DOHH2 (cell line): ENCODE measurements around the gene SOWAHB.

ENCODE experiments used
- H3F3A ChIP-seq: fragments of 200-600 bp; sonication (generic), shearing (Covaris generic); 2 replicates; pipeline ENCODE4 v1.6.0; 2016; ENCODE audit warnings: antibody characterized with exemption, mild to moderate bottlenecking; ENCODE audit not compliant: control insufficient read depth, insufficient read depth
- H3K27ac ChIP-seq: fragments of 200-600 bp; sonication (generic); 2 replicates; pipeline ENCODE4 v1.5.1; 2014; ENCODE audit warnings: low read depth, mild to moderate bottlenecking, low read length, moderate library complexity
- H3K27me3 ChIP-seq: fragments of 200-600 bp; sonication (generic); 2 replicates; pipeline ENCODE4 v1.6.1; 2014; ENCODE audit warnings: mild to moderate bottlenecking, low read length, mixed read lengths; ENCODE audit not compliant: control insufficient read depth
- H3K36me3 ChIP-seq: fragments of 200-600 bp; sonication (generic); 2 replicates; pipeline ENCODE4 v1.6.1; 2014; ENCODE audit warnings: mild to moderate bottlenecking, low read length, moderate library complexity, mixed read lengths; ENCODE audit not compliant: control insufficient read depth
- H3K4me1 ChIP-seq: fragments of 200-600 bp; sonication (generic); 2 replicates; pipeline ENCODE4 v1.6.1; 2014; ENCODE audit warnings: mild to moderate bottlenecking, low read length, mixed read lengths; ENCODE audit not compliant: control insufficient read depth
- H3K4me2 ChIP-seq: fragments of 200-600 bp; sonication (generic); 2 replicates; pipeline ENCODE4 v1.6.0; 2014; ENCODE audit warnings: mild to moderate bottlenecking, low read length, moderate library complexity
- H3K4me3 ChIP-seq: fragments of 200-600 bp; sonication (generic); 2 replicates; pipeline ENCODE4 v1.5.1; 2014; ENCODE audit warnings: mild to moderate bottlenecking, low read length, mixed read lengths
- H3K79me2 ChIP-seq: fragments of 200-600 bp; sonication (generic); 2 replicates; pipeline ENCODE4 v1.6.1; 2014; ENCODE audit warnings: mild to moderate bottlenecking, low read length, mixed read lengths; ENCODE audit not compliant: control insufficient read depth
- H3K9me2 ChIP-seq: fragments of 200-600 bp; sonication (generic); replicated peaks from 2 replicates; pipeline ENCODE4 v1.6.1; 2014; ENCODE audit warnings: mild to moderate bottlenecking, low read length, mixed read lengths; ENCODE audit not compliant: control insufficient read depth
- H3K9me3 ChIP-seq: fragments of 200-600 bp; sonication (generic); 2 replicates; pipeline ENCODE4 v1.6.1; 2014; ENCODE audit warnings: antibody characterized with exemption, low read length, mixed read lengths; ENCODE audit not compliant: control insufficient read depth, insufficient read depth
- H4K20me1 ChIP-seq: fragments of 200-600 bp; sonication (generic); 2 replicates; pipeline ENCODE4 v1.6.0; 2014; ENCODE audit warnings: low read depth, mild to moderate bottlenecking, antibody characterized with exemption, low read length, moderate library complexity; ENCODE audit not compliant: control insufficient read depth, insufficient read depth
- EZH2phosphoT487 ChIP-seq: fragments of 200-600 bp; sonication (generic); IDR thresholded peaks from 2 replicates; pipeline ENCODE4 v1.6.1; 2017; ENCODE audit warnings: borderline replicate concordance, mild to moderate bottlenecking, antibody characterized with exemption, low read length, moderate library complexity, mixed read lengths
- TF ChIP-seq, protein P1 (sequence below): fragments of 200-600 bp; sonication (generic); IDR thresholded peaks from one replicate; pipeline ENCODE4 v1.5.1; 2014; ENCODE audit warnings: antibody characterized with exemption, mild to moderate bottlenecking, low read depth, low read length; ENCODE audit not compliant: poor library complexity, severe bottlenecking

Gene SOWAHB

DNA sequence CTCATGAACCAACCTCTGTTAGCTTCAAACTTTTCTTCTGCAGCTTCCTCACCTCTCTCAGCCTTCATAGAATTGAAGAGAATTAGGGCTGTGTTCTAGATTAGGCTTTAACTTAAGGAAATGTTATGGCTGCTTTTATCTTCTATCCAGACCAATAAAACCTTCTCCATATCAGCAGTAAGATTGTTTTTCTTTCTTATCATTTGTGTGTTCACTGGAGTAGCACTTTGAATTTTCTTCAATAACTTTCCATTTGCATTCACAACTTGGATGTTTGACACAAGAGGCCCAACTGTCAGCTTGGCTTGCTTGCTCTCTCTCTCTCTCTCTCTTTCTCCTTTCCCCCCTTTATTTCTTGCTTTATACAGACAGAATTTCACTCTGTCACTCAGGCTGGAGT lies 22.8 kb upstream of the SOWAHB start:
- TF ChIP-seq EZH2phosphoT487 = no peak
- TF ChIP-seq, protein P1, sequence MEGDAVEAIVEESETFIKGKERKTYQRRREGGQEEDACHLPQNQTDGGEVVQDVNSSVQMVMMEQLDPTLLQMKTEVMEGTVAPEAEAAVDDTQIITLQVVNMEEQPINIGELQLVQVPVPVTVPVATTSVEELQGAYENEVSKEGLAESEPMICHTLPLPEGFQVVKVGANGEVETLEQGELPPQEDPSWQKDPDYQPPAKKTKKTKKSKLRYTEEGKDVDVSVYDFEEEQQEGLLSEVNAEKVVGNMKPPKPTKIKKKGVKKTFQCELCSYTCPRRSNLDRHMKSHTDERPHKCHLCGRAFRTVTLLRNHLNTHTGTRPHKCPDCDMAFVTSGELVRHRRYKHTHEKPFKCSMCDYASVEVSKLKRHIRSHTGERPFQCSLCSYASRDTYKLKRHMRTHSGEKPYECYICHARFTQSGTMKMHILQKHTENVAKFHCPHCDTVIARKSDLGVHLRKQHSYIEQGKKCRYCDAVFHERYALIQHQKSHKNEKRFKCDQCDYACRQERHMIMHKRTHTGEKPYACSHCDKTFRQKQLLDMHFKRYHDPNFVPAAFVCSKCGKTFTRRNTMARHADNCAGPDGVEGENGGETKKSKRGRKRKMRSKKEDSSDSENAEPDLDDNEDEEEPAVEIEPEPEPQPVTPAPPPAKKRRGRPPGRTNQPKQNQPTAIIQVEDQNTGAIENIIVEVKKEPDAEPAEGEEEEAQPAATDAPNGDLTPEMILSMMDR = no peak
- no peak overlapping the region for H3K27ac ChIP-seq
- no peak overlapping the region for H3K4me2 ChIP-seq

GRCh38 chr4:76909711-76910110 lies 11.8 kb upstream of the SOWAHB start:
- H3K79me2 ChIP-seq = no peaks in the 10 kb centered on the region
- no peaks in the 10 kb centered on the region for H3K4me1 ChIP-seq
- H3F3A ChIP-seq = no peaks in the 10 kb centered on the region
- H3K27ac ChIP-seq = no peak overlapping the region
- peaks cover 9% of the 10 kb centered on the region; the same call in 1 of the 2 replicates for H3K27me3 ChIP-seq
- no peaks in the 10 kb centered on the region for H4K20me1 ChIP-seq
- H3K4me2 ChIP-seq = no peak overlapping the region
- H3K9me2 ChIP-seq = no peaks in the 10 kb centered on the region
- no peak for TF ChIP-seq EZH2phosphoT487
- TF ChIP-seq, protein P1 = no peak
- H3K9me3 ChIP-seq = no peaks in the 10 kb centered on the region
- no peaks in the 10 kb centered on the region for H3K36me3 ChIP-seq
- no peak overlapping the region for H3K4me3 ChIP-seq

More for the DNA sequence above, 22.8 kb upstream of the SOWAHB start:
- no peaks in the 10 kb centered on the region for H3K9me3 ChIP-seq
- H4K20me1 ChIP-seq = no peaks in the 10 kb centered on the region
- H3F3A ChIP-seq = no peaks in the 10 kb centered on the region
- H3K27me3 ChIP-seq = no peaks in the 10 kb centered on the region
- no peak overlapping the region for H3K4me3 ChIP-seq
- no peaks in the 10 kb centered on the region for H3K9me2 ChIP-seq
- H3K4me1 ChIP-seq = no peaks in the 10 kb centered on the region
- H3K79me2 ChIP-seq = no peaks in the 10 kb centered on the region
- no peaks in the 10 kb centered on the region for H3K36me3 ChIP-seq

DNA sequence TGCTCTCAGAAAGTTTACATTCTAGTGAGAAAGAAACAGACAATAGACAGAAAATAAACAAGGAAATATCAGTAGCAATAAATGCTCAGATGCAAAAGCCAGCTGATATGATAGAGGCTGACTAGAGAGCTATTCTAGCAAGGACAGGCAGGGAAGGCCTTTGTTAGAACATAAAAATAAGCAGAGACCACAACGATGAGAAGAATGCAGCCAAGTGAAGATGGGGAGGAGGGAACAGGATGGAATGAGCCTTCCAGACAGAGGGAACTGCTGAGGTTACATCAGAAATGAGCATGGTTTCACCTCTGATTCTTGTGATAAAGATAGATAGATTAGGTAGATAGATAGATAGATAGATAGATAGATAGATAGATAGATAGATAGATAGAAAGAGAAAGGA lies 7.6 kb upstream of the SOWAHB start:
- no peaks in the 10 kb centered on the region for H3K4me1 ChIP-seq
- no peaks in the 10 kb centered on the region for H4K20me1 ChIP-seq
- no peaks in the 10 kb centered on the region for H3K36me3 ChIP-seq
- H3K9me3 ChIP-seq = no peaks in the 10 kb centered on the region
- no peak overlapping the region for H3K27ac ChIP-seq
- H3K4me3 ChIP-seq = no peak overlapping the region
- H3K27me3 ChIP-seq = peaks cover 9% of the 10 kb centered on the region; the same call in 1 of the 2 replicates
- no peak overlapping the region for H3K4me2 ChIP-seq
- no peaks in the 10 kb centered on the region for H3K79me2 ChIP-seq
- no peak for TF ChIP-seq EZH2phosphoT487
- TF ChIP-seq, protein P1 = no peak
- no peaks in the 10 kb centered on the region for H3F3A ChIP-seq
- H3K9me2 ChIP-seq = no peaks in the 10 kb centered on the region

GRCh38 chr4:76904646-76905190 lies 6.8 kb upstream of the SOWAHB start:
- H3K9me3 ChIP-seq = no peaks in the 10 kb centered on the region
- H4K20me1 ChIP-seq = no peaks in the 10 kb centered on the region
- H3K36me3 ChIP-seq = no peaks in the 10 kb centered on the region
- no peaks in the 10 kb centered on the region for H3K9me2 ChIP-seq
- peaks cover 9% of the 10 kb centered on the region; the same call in 1 of the 2 replicates for H3K27me3 ChIP-seq
- no peak overlapping the region for H3K4me2 ChIP-seq
- H3K27ac ChIP-seq = no peak overlapping the region
- TF ChIP-seq, protein P1 = no peak
- TF ChIP-seq EZH2phosphoT487 = no peak
- no peaks in the 10 kb centered on the region for H3F3A ChIP-seq
- H3K79me2 ChIP-seq = no peaks in the 10 kb centered on the region
- H3K4me3 ChIP-seq = no peak overlapping the region
- H3K4me1 ChIP-seq = no peaks in the 10 kb centered on the region
